Measurements from ENCODE around the gene KRTAP10-1.
"Not testable (repeated sequence)": the region's sequence is repeated elsewhere in the genome, so short reads cannot be mapped to it uniquely, and the experiment has no call there.

Gene KRTAP10-1

GRCh38 chr21:44564099-44564498, 24.1 kb upstream of the KRTAP10-1 start:
- Histone ChIP-seq H3K27ac (no peak overlapping the region), H3K4me1 (peaks cover 5% of the 10 kb centered on the region), H3K27me3 (no peaks in the 10 kb centered on the region), H3K4me3 (no peak overlapping the region), H3K4me2 (no peak overlapping the region), H3K36me3 (no peaks in the 10 kb centered on the region), H3K9me3 (peaks cover 18% of the 10 kb centered on the region), H3K9ac (no peak overlapping the region), H4K20me1 (no peaks in the 10 kb centered on the region)
- no peak for TF ChIP-seq Cebpa-rat (IDR thresholded peaks at IDR 0.05)

- no peaks in the 10 kb centered on the region for H3K36me3 ChIP-seq
- no peak for TF ChIP-seq Cebpa-rat (IDR thresholded peaks at IDR 0.05)
- no peak within 1 kb of the TSS; the same call in 1 of the 2 replicates for H3K4me2 ChIP-seq
- H3K27me3 ChIP-seq, result no peaks in the 10 kb centered on the region
- no peaks in the 10 kb centered on the region for H4K20me1 ChIP-seq
- no peak within 1 kb of the TSS for H3K4me3 ChIP-seq
- 0 out of 2 replicates have a peak within 1 kb of the TSS, but pooled peaks have one; percentile 6 for H3K27ac ChIP-seq
- H3K9ac ChIP-seq, result no peak within 1 kb of the TSS
- H3K9me3 ChIP-seq, result peaks cover 17% of the 10 kb centered on the region
- H3K4me1 ChIP-seq, result peaks cover 42% of the 10 kb centered on the region
Observed at GRCh38 chr21:44558695-44559094, 18.7 kb upstream of the KRTAP10-1 start, which contains the start of gene KRTAP10-3. TSS of gene KRTAP10-3 (minus strand) at chr21:44558795. CDS start at chr21:44558715, 80 bp downstream.

GRCh38 chr21:44558329-44558675, 18.3 kb upstream of the KRTAP10-1 start:
- H3K4me3 ChIP-seq, H3K27me3 ChIP-seq, H4K20me1 ChIP-seq, H3K9ac ChIP-seq, H3K36me3 ChIP-seq, H3K4me2 ChIP-seq, H3K27ac ChIP-seq: not testable (repeated sequence)
- peaks cover 17% of the 10 kb centered on the region for H3K9me3 ChIP-seq
- H3K4me1 ChIP-seq, result peaks cover 42% of the 10 kb centered on the region

DNA sequence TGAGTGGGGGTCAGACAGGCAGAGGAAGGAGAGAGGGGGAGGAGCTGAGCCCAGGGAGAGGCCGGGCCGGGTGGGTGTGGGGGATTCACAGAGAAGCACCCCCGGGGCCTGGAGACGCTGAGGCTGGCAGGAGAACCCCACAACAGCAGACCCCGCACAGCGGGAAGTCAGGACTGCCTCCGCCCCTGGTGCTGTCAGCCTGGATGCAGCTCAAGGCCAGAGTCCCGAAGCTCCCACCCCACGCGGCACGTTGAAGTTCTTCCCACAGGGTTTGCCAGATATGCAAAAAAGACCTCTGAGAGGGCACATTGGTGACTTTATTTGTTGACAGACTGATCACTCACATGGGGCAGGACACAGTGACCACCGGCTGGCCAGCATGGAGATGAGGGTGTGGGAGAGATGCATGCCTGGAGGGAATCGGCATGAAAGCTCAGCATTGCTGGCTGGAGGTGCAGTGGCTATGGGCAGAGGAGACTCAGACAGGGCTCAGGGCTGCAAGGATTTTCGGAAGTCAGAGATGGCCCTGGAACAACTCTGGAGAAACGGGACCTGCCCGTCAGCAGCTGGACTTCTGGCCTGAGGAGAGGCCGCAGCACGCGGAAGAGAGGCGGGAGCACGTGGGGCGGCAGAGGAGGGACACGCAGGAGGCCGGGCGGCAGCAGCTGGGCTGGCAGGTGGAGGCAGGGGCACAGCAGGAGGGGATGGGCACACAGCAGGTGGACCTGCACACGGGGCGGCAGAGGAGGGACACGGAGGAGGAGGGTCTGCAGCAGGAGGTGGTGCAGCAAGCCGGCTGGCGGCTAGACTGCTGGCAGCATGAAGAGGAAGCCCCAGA, 17.7 kb upstream of the KRTAP10-1 start:
- Histone ChIP-seq H3K9ac (no peak overlapping the region), H3K4me1 (peaks cover 42% of the 10 kb centered on the region), H3K4me3 (no peak overlapping the region), H3K36me3 (no peaks in the 10 kb centered on the region), H3K9me3 (peaks cover 17% of the 10 kb centered on the region), H3K27ac (0 out of 2 replicates have a peak overlapping the region, but pooled peaks have one; percentile 6), H3K27me3 (no peaks in the 10 kb centered on the region), H3K4me2 (peak overlapping the region; percentile 77), H4K20me1 (no peaks in the 10 kb centered on the region)
- TF ChIP-seq Cebpa-rat (IDR thresholded peaks at IDR 0.05), result no peak

GRCh38 chr21:44556879-44557278, 16.9 kb upstream of the KRTAP10-1 start:
- no peaks in the 10 kb centered on the region for H3K27me3 ChIP-seq
- 0 out of 2 replicates have a peak overlapping the region, but pooled peaks have one; percentile 53 for H3K27ac ChIP-seq

GRCh38 chr21:44555200-44555875, 15.3 kb upstream of the KRTAP10-1 start:
- Histone ChIP-seq H3K9ac (no peak overlapping the region), H3K27ac (peak overlapping the region; percentile 53), H3K4me3 (no peak overlapping the region), H3K27me3 (no peaks in the 10 kb centered on the region), H3K4me2 (peak overlapping the region; percentile 77), H3K4me1 (peaks cover 56% of the 10 kb centered on the region), H3K36me3 (no peaks in the 10 kb centered on the region), H3K9me3 (peaks cover 14% of the 10 kb centered on the region), H4K20me1 (no peaks in the 10 kb centered on the region)
- TF ChIP-seq Cebpa-rat (IDR thresholded peaks at IDR 0.05), result no peak

More at GRCh38 chr21:44556879-44557278, 16.9 kb upstream of the KRTAP10-1 start:
- peak overlapping the region; percentile 77 for H3K4me2 ChIP-seq
- H3K9ac ChIP-seq, result no peak overlapping the region
- TF ChIP-seq Cebpa-rat (IDR thresholded peaks at IDR 0.05), result no peak
- no peak overlapping the region for H3K4me3 ChIP-seq
- no peaks in the 10 kb centered on the region for H4K20me1 ChIP-seq
- peaks cover 17% of the 10 kb centered on the region for H3K9me3 ChIP-seq
- no peaks in the 10 kb centered on the region for H3K36me3 ChIP-seq
- H3K4me1 ChIP-seq, result peaks cover 42% of the 10 kb centered on the region

DNA sequence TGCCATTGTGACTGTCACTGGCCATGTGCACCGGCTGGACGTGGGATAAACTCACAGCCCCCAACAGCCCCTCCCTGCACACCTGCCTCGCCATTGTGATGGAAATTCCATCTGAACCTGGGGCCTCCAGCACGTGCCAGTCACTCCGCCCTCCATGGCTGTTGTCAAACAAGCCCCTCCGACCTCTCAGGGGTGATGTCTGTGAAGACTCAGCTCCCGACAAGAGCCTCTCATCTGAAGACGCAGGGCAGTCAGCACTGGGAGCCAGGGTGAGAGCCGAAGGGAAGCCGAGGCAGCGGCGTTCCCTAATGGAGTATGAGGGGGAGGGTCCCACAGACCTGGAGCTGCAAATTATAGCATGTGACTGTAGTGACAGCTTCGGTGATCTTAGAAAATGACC, 12.7 kb upstream of the KRTAP10-1 start:
- H3K27me3 ChIP-seq, result no peaks in the 10 kb centered on the region

GRCh38 chr21:44552136-44552535, 12.1 kb upstream of the KRTAP10-1 start:
- Histone ChIP-seq H3K9ac (no peak overlapping the region), H3K4me2 (no peak overlapping the region), H3K9me3 (peaks cover 7% of the 10 kb centered on the region), H3K27ac (0 out of 2 replicates have a peak overlapping the region, but pooled peaks have one; percentile 16), H3K27me3 (no peaks in the 10 kb centered on the region), H4K20me1 (no peaks in the 10 kb centered on the region), H3K4me3 (no peak overlapping the region), H3K4me1 (peaks cover 74% of the 10 kb centered on the region), H3K36me3 (no peaks in the 10 kb centered on the region)
- TF ChIP-seq Cebpa-rat (IDR thresholded peaks at IDR 0.05), result no peak

More for the DNA sequence above, 12.7 kb upstream of the KRTAP10-1 start:
- no peak overlapping the region for H3K9ac ChIP-seq
- H3K4me2 ChIP-seq, result no peak overlapping the region
- no peaks in the 10 kb centered on the region for H3K36me3 ChIP-seq
- no peaks in the 10 kb centered on the region for H4K20me1 ChIP-seq
- H3K4me1 ChIP-seq, result peaks cover 74% of the 10 kb centered on the region
- H3K4me3 ChIP-seq, result no peak overlapping the region
- no peak for TF ChIP-seq Cebpa-rat (IDR thresholded peaks at IDR 0.05)
- H3K27ac ChIP-seq, result no peak overlapping the region
- peaks cover 1% of the 10 kb centered on the region; the same call in 1 of the 2 replicates for H3K9me3 ChIP-seq

GRCh38 chr21:44551340-44551961, 11.5 kb upstream of the KRTAP10-1 start, which contains the start of gene KRTAP10-2:
TSS of gene KRTAP10-2 (minus strand) at chr21:44551505. CDS start at chr21:44551458, 47 bp downstream.
- Histone ChIP-seq H3K36me3 (no peaks in the 10 kb centered on the region), H3K9ac (no peak within 1 kb of the TSS), H4K20me1 (no peaks in the 10 kb centered on the region), H3K4me1 (peaks cover 68% of the 10 kb centered on the region), H3K27ac (0 out of 2 replicates have a peak within 1 kb of the TSS, but pooled peaks have one; percentile 16), H3K4me2 (peak within 1 kb of the TSS; percentile 50), H3K4me3 (no peak within 1 kb of the TSS), H3K27me3 (no peaks in the 10 kb centered on the region), H3K9me3 (peaks cover 14% of the 10 kb centered on the region)
- TF ChIP-seq Cebpa-rat (IDR thresholded peaks at IDR 0.05), result no peak

Measured in BLaER1 (cell line).